ENCODE data around the gene LAX1. TPM values are rescaled to one million over a fixed set of nuclear protein-coding genes. Genes with fewer than 3 reads are reported as not detected.
"Not testable (repeated sequence)": the region's sequence is repeated elsewhere in the genome, so short reads cannot be mapped to it uniquely, and the experiment has no call there.

LAX1 gene
- polyA plus RNA-seq, 1 donor from 2014 or later: not detected

DNA sequence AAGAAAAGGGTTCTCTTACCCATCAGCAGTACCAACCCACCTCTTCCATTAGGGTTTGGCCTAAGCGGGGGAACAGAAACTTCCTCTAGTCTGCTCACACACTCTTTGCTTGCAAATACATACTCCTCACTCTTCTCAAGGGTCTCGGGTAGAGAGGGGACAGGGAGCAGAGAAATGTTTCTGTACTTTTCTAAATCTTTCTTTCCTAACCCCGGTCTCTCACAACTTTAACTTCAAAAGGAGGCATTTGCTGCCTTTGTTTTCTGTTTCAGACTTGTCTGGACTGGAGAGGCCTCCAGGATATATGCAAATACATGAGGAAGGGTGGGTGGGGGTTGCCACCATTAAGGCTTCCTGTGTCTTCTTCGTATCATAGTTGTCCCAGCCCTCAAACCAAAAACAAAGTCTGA, 10.5 kb upstream of the LAX1 start:
- H3K9me2 ChIP-seq (ENCODE audit: insufficient read depth, low read length): no peaks in the 10 kb centered on the region
- no peak overlapping the region for H3K4me3 ChIP-seq (ENCODE audit: low read length)
- no peaks in the 10 kb centered on the region for H4K20me1 ChIP-seq (ENCODE audit: insufficient read depth)
- no peak overlapping the region for H3K9ac ChIP-seq (ENCODE audit: low read length)
- H3F3A ChIP-seq (ENCODE audit: insufficient read depth, low read length, poor library complexity, severe bottlenecking): no peaks in the 10 kb centered on the region
- no peaks in the 10 kb centered on the region for H3K36me3 ChIP-seq (ENCODE audit: insufficient read depth, low read length)
- no peak for TF ChIP-seq EP300 (conservative IDR thresholded peaks at IDR 0.05; ENCODE audit: poor library complexity, severe bottlenecking)
- TF ChIP-seq, protein P1, sequence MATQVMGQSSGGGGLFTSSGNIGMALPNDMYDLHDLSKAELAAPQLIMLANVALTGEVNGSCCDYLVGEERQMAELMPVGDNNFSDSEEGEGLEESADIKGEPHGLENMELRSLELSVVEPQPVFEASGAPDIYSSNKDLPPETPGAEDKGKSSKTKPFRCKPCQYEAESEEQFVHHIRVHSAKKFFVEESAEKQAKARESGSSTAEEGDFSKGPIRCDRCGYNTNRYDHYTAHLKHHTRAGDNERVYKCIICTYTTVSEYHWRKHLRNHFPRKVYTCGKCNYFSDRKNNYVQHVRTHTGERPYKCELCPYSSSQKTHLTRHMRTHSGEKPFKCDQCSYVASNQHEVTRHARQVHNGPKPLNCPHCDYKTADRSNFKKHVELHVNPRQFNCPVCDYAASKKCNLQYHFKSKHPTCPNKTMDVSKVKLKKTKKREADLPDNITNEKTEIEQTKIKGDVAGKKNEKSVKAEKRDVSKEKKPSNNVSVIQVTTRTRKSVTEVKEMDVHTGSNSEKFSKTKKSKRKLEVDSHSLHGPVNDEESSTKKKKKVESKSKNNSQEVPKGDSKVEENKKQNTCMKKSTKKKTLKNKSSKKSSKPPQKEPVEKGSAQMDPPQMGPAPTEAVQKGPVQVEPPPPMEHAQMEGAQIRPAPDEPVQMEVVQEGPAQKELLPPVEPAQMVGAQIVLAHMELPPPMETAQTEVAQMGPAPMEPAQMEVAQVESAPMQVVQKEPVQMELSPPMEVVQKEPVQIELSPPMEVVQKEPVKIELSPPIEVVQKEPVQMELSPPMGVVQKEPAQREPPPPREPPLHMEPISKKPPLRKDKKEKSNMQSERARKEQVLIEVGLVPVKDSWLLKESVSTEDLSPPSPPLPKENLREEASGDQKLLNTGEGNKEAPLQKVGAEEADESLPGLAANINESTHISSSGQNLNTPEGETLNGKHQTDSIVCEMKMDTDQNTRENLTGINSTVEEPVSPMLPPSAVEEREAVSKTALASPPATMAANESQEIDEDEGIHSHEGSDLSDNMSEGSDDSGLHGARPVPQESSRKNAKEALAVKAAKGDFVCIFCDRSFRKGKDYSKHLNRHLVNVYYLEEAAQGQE (IDR thresholded peaks at IDR 0.05; ENCODE audit: borderline replicate concordance): no peak
- no peak for TF ChIP-seq SMC3 (conservative IDR thresholded peaks at IDR 0.05; ENCODE audit: poor library complexity)
- TF ChIP-seq, protein P2, sequence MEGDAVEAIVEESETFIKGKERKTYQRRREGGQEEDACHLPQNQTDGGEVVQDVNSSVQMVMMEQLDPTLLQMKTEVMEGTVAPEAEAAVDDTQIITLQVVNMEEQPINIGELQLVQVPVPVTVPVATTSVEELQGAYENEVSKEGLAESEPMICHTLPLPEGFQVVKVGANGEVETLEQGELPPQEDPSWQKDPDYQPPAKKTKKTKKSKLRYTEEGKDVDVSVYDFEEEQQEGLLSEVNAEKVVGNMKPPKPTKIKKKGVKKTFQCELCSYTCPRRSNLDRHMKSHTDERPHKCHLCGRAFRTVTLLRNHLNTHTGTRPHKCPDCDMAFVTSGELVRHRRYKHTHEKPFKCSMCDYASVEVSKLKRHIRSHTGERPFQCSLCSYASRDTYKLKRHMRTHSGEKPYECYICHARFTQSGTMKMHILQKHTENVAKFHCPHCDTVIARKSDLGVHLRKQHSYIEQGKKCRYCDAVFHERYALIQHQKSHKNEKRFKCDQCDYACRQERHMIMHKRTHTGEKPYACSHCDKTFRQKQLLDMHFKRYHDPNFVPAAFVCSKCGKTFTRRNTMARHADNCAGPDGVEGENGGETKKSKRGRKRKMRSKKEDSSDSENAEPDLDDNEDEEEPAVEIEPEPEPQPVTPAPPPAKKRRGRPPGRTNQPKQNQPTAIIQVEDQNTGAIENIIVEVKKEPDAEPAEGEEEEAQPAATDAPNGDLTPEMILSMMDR (IDR thresholded peaks at IDR 0.05; ENCODE audit: poor library complexity, severe bottlenecking): no peak
- TF ChIP-seq RAD21 (conservative IDR thresholded peaks at IDR 0.05): no peak
- H2AFZ ChIP-seq (ENCODE audit: low read depth, low read length): no peak overlapping the region
- H3K9me3 ChIP-seq (ENCODE audit: low read length): no peaks in the 10 kb centered on the region
- no peaks in the 10 kb centered on the region for H3K79me2 ChIP-seq (replicated peaks; ENCODE audit: insufficient read depth, low read length)
- H3K27me3 ChIP-seq (ENCODE audit: insufficient read depth, low read depth, low read length): no peaks in the 10 kb centered on the region
- no peak overlapping the region for H3K27ac ChIP-seq (ENCODE audit: low read length)
- H3K4me2 ChIP-seq (ENCODE audit: low read length): no peak overlapping the region

DNA sequence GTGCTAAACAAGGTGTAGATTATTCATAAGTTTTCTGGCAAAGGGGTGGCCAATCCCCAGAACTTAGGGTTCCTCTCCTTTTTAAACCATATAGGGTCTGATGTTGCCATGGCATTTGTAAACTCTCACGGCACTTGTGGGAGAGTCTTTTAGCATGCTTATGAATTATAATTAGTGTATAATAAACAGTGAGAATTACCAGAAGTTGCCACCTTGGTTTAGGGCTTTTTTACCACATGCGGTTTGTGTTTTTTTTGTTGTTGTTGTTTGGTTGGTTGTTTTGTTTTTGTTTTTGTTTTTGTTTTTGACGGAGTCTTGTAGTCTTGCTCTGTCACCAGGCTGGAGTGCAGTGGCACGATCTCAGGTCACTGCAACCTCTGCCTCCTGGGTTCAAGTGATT, 8.9 kb upstream of the LAX1 start:
- Histone ChIP-seq H3K9ac (ENCODE audit: low read length) (no peak overlapping the region), H3K4me2 (ENCODE audit: low read length) (no peak overlapping the region), H3F3A (ENCODE audit: insufficient read depth, low read length, poor library complexity, severe bottlenecking) (no peaks in the 10 kb centered on the region), H3K36me3 (ENCODE audit: insufficient read depth, low read length) (no peaks in the 10 kb centered on the region), H3K27me3 (ENCODE audit: insufficient read depth, low read depth, low read length) (no peaks in the 10 kb centered on the region), H4K20me1 (ENCODE audit: insufficient read depth) (no peaks in the 10 kb centered on the region), H3K79me2 (replicated peaks; ENCODE audit: insufficient read depth, low read length) (no peaks in the 10 kb centered on the region), H2AFZ (ENCODE audit: low read depth, low read length) (no peak overlapping the region), H3K9me3 (ENCODE audit: low read length) (no peaks in the 10 kb centered on the region), H3K9me2 (ENCODE audit: insufficient read depth, low read length) (no peaks in the 10 kb centered on the region), H3K4me3 (ENCODE audit: low read length) (no peak overlapping the region), H3K27ac (ENCODE audit: low read length) (no peak overlapping the region)
- TF ChIP-seq MXI1 (conservative IDR thresholded peaks at IDR 0.05; ENCODE audit: poor library complexity, severe bottlenecking) (no peak), EP300 (conservative IDR thresholded peaks at IDR 0.05; ENCODE audit: poor library complexity, severe bottlenecking) (no peak), EZH2 (IDR thresholded peaks at IDR 0.05; ENCODE audit: borderline replicate concordance, insufficient read depth, low read length, poor library complexity, severe bottlenecking) (no peak), TAF1 (IDR thresholded peaks at IDR 0.05; ENCODE audit: low read depth) (no peak), POLR2AphosphoS5 (IDR thresholded peaks at IDR 0.05) (no peak), SMC3 (conservative IDR thresholded peaks at IDR 0.05; ENCODE audit: poor library complexity) (no peak), RAD21 (conservative IDR thresholded peaks at IDR 0.05) (no peak)
- TF ChIP-seq, protein P2 (IDR thresholded peaks at IDR 0.05; ENCODE audit: poor library complexity, severe bottlenecking): no peak
- TF ChIP-seq, protein P1 (IDR thresholded peaks at IDR 0.05; ENCODE audit: borderline replicate concordance): no peak

DNA sequence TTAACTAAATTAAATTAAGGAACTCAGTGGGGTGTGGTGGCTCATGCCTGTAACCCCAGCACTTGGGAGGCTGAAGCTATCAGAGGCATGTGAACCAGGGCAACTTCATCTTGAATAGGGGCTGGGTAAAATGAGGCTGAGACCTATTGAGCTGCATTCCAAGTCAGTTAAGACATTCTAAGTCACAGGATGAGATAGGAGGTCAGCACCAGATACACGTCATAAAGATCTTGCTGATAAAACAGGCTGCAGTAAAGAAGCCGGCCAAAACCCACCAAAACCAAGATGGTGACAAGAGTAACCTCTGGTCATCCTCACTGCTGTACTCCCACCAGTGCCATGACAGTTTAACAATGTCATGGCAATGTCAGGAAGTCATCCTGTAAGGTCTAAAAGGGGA, 6.2 kb upstream of the LAX1 start:
- H3K4me3 ChIP-seq (ENCODE audit: low read length); H2AFZ ChIP-seq (ENCODE audit: low read depth, low read length); H4K20me1 ChIP-seq (ENCODE audit: insufficient read depth); H3K9me2 ChIP-seq (ENCODE audit: insufficient read depth, low read length); H3K9me3 ChIP-seq (ENCODE audit: low read length); H3K27me3 ChIP-seq (ENCODE audit: insufficient read depth, low read depth, low read length); H3F3A ChIP-seq (ENCODE audit: insufficient read depth, low read length, poor library complexity, severe bottlenecking); H3K9ac ChIP-seq (ENCODE audit: low read length); H3K79me2 ChIP-seq (replicated peaks; ENCODE audit: insufficient read depth, low read length); H3K27ac ChIP-seq (ENCODE audit: low read length); H3K4me2 ChIP-seq (ENCODE audit: low read length); H3K36me3 ChIP-seq (ENCODE audit: insufficient read depth, low read length): not testable (repeated sequence)

Measured in neural cell (in vitro differentiated cells).